ENCODE measurements around the gene HJV. TPM values are rescaled to one million over a fixed set of nuclear protein-coding genes. Genes with fewer than 3 reads are reported as not detected.

The HJV gene
- total RNA-seq, 1 donor, result not detected

DNA sequence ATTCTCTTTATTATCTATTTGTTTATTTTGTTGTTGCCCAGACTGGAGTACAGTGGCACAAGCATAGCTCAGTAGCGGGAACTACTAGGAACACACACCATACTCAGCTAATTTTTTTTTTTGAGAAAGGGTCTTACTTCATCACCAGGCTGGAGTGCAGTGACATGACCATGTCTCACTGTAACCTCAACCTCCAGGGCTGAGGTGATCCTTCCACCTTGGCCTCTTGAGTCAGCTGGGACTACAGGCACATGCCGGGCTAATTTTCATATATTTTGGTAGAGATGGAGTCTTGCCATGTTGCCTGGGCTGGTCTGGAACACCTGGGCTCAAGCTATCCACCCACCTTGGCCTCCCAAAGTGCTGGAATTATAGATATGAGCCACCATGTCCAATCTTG is 19.8 kb downstream of the HJV start:
- DNase-seq (ENCODE audit: low read depth), result no peak
- no peak overlapping the region for H3K4me3 ChIP-seq (ENCODE audit: low read depth, low read length)
- no peak for TF ChIP-seq CTCF (IDR thresholded peaks at IDR 0.05; ENCODE audit: insufficient read depth, low read depth, low read length)

GRCh38 chr1:145999321-146000024 is 22.1 kb downstream of the HJV start:
- no peak overlapping the region for H3K4me3 ChIP-seq (ENCODE audit: low read depth, low read length)
- DNase-seq (ENCODE audit: low read depth), result no peak
- no peak for TF ChIP-seq CTCF (IDR thresholded peaks at IDR 0.05; ENCODE audit: insufficient read depth, low read depth, low read length)

- TF ChIP-seq CTCF (IDR thresholded peaks at IDR 0.05; ENCODE audit: insufficient read depth, low read depth, low read length), result no peak
- no peak for DNase-seq (ENCODE audit: low read depth)
- H3K4me3 ChIP-seq (ENCODE audit: low read depth, low read length), result peak overlapping the region; percentile 99
Observed at GRCh38 chr1:145997718-145998023, 23.9 kb downstream of the HJV start.

DNA sequence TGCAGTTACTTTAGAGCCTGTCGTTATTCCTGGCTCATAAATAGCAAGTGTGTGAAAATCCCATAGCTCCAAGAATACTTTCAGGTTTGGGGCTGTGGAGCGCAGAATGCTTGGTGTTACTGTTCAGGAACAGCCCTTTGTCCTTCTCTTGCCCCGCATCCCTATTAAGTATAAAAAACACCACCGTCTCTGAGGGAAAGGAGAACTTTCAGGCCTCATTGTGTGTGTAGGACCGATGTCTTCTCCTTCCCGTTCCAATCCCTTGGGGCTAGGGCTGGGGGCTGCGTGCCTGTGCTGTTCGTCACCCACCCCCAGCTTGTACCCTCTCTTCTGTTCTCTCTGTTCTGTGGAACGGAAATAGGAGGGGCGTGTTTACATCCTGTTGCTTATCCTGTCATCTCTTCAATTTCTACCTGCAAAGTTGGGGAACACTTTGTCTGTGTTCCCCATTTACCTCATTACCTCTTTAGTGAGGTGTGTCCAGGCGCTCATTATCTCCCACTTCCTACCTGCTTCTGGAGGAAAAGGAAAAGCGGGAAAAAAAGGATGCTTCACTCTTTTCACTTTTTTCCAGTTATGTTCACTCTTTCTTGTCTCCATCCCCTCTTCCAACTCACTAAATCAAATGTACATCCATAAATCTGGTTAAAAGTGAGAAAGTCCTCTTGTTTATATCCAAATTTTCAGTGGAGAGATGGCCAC is 24.4 kb downstream of the HJV start:
- DNase-seq (ENCODE audit: low read depth), result no peak
- peak overlapping the region; percentile 99 for H3K4me3 ChIP-seq (ENCODE audit: low read depth, low read length)
- no peak for TF ChIP-seq CTCF (IDR thresholded peaks at IDR 0.05; ENCODE audit: insufficient read depth, low read depth, low read length)

- no peak for TF ChIP-seq CTCF (IDR thresholded peaks at IDR 0.05; ENCODE audit: insufficient read depth, low read depth, low read length)
- peak within 1 kb of the TSS; percentile 99 for H3K4me3 ChIP-seq (ENCODE audit: low read depth, low read length)
- peak; percentile 99 for DNase-seq (ENCODE audit: low read depth)
Observed at GRCh38 chr1:145996433-145997015, 25.0 kb downstream of the HJV start, which contains the start of gene TXNIP. TXNIP (minus strand) TSS chr1:145996579; CDS start chr1:145996266, 313 bp downstream.

- DNase-seq (ENCODE audit: low read depth), result no peak
- H3K4me3 ChIP-seq (ENCODE audit: low read depth, low read length), result peak overlapping the region; percentile 99
- no peak for TF ChIP-seq CTCF (IDR thresholded peaks at IDR 0.05; ENCODE audit: insufficient read depth, low read depth, low read length)
Observed at GRCh38 chr1:145995964-145996432, 25.5 kb downstream of the HJV start.

Data from fibroblast of villous mesenchyme (primary cell).